ENCODE data around the gene UGDH.

GRCh38 chr4:39450618-39451017 lies 76.6 kb downstream of the UGDH start:
- TF ChIP-seq POLR2AphosphoS5 (IDR thresholded peaks at IDR 0.05; ENCODE audit: low read length) (no peak), PAX8 (IDR thresholded peaks at IDR 0.05) (no peak)

Data from GM12878 (cell line).